HG02610 (cell line): ENCODE data around the gene FRMPD2.
"Not testable (repeated sequence)": the region's sequence is repeated elsewhere in the genome, so short reads cannot be mapped to it uniquely, and the experiment has no call there.

Experiments used
- ATAC-seq: cut with Tn5 transposase; IDR thresholded peaks from one replicate; pipeline ENCODE4 v1.9.1; 2021; ENCODE audit warnings: mild to moderate bottlenecking, moderate library complexity; ENCODE audit not compliant: unreplicated experiment

Gene FRMPD2

DNA sequence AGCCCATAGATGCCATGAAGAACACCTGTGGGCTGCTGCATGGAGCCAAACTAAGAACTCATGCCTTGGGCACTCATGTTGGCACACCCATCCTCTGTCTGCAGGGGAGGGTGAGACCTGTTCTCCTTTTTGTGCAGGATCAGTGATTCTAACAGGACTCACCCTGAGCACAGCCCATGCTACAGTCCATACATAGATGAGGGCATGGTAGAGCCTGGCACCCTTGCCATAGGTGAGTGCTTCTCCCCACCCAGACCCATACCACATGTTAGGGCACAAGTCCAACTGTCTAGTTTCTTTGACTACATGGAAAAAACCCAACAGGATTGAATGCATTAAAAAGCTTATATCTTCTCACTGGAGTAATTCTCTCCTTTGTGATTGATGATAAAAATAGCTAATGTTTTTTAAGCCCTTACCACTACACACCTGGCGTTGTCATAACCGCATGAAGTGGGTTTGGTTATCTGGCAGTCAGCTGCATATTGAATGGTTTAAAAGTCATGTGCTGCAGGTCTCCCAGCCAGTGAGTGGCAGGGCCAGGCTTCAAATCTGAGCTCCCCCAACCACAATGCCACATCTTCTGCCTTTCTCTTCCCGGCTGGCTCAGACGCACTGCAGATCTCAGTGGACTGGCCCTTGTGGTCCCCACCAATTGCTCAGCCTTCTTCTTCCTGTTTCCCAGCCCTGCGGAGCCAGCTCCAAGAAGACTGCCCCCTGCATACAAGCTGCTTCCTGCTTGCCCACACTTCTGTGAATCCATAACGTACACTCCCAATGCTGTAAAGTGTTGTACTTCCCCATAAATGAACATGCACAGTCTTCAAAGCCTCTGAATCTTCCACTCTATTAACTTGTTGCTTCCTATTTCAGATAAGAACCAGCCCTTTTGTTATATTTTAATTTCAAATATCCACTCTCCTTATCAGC, 120.0 kb downstream of the FRMPD2 start:
- not testable (repeated sequence) for ATAC-seq

DNA sequence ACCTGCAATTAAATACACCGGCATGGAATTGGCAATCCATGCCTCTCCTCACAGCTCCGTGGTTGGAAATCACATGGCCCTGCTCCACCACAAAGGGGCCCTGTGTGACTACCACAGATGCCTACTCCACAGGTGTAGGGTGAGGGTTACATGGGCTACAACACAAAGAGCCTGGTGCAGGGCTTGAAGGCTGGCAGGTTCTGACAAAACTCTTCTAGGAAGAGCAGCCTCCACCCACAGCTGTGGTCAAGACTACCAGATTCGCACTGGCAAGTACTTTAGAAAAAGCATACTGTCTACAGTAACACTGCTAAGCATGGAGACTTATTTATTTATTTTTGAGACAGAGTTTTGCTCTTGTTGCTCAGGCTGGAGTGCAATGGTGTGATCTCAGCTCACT, 126.9 kb downstream of the FRMPD2 start:
- not testable (repeated sequence) for ATAC-seq

DNA sequence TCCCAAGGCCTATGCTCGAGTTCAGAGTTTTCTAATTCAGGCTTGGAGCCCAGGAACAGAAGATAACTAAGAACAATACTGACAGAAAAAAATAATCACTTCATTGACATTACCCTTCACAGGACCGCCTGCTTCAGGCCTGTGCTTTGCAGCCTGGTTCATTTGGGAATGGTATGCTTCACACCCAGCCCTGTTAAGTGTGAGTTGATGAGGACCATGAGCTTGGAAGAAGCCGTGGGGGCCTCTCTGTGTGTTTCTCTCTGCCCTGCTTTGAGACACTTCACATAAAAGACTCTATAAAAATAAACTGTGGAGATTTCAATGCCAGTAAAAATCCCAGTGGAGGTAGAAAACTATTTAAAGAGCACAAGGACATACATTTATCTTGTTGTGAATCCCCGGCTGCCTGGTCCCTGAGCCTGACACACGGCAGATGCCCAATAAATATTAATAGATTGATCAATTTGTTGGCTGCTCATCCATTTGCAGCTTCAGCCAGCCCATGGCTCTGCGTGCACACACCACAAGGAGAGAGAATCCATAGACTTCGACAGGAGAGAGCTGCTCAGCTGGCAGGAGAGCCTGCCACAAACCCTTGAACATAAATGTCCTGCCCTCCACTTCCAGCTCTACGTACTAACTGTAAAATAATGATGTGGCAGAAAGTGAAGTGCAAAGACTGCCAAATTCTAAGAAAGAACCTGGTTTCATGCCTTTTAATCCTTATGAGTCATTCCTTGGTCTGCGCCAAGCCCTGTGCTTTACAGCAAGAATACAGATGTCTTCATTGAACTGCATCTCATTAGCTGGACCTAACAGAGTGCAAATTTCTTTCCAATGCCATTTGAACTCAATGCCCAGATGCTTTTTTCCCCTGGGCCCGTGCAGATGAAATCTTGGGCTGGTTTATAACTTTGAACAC, 130.5 kb downstream of the FRMPD2 start:
- not testable (repeated sequence) for ATAC-seq

DNA sequence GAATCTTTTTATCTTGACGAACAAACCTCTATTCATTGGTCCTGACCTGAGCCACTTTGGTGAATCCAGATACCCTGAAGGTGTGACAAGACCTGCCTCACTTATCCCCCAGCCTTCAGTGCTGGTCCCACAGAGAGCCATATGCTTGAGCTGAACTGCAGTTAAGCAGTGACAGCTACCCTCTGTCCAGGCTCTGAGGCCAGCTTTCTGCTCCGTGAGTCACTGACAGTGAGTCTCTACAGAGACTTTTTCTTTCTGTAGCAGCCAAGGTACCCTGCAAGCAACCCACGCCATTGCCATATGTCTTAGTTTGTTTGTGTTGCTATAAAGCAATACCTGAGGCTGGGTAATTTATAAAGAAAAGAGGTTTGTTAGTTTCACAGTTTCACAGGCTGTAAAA, 133.5 kb downstream of the FRMPD2 start:
- ATAC-seq: not testable (repeated sequence)

DNA sequence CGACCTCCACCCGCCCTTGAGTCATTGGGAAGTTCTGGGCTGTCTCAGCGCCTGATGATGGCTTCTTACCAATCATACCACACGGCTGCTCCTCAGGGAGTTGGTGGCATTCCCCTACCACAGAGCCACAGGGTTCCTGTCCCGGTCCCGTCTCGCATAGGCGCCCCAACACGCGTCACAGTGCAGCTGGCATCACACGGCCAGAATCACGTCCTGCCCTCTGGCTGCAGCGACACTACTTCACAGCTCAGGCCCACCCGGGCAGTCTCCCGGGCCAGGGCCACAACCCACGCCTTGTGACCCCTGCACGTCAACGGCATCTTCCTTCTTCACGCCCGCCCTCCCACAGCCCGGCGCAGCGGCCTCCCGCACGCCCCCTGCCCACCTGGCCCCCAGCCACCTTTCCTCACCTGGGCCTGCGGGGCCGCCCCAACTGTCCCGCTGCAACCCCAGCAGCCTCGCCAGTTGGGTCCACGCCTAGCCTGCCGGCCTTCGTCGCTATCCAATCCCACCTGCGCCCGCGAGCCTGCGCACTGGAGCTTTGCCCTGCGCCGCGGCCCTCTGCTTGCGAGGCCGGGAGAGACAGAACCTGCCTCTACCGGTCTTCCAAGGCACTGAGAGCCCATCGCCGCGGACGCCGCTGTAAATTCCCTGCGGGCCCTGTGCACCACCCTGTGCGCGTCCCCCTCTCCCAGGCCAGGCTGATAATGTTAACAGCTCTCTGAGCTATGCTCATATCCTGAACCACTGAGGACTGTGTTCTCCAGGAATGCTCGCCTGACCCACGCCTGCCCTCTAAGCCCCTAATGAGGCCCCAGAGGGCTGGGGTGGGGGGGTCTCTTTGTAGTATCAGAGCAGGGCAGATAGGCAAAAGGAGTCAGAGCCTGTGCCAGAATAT, 134.3 kb downstream of the FRMPD2 start:
- ATAC-seq: not testable (repeated sequence)

DNA sequence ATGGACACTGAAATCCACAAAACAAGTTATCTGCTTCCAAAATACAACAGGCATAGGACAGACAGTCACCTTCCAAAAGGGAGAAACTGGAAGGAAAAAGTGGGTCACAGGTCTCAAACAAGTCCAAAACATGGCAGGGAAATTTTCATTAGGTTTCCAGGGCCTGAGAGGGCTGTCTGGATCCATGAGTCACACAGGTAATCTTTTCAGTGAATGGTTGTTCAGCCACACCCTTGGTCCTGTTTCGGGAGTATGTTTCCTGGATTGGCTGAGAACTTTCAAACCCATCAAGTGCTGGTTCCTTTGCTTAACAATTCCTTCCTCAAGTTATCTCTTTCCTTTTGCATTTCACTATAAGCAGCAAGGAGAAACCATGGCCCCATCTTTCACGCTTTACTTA, 145.5 kb downstream of the FRMPD2 start:
- ATAC-seq: not testable (repeated sequence)

DNA sequence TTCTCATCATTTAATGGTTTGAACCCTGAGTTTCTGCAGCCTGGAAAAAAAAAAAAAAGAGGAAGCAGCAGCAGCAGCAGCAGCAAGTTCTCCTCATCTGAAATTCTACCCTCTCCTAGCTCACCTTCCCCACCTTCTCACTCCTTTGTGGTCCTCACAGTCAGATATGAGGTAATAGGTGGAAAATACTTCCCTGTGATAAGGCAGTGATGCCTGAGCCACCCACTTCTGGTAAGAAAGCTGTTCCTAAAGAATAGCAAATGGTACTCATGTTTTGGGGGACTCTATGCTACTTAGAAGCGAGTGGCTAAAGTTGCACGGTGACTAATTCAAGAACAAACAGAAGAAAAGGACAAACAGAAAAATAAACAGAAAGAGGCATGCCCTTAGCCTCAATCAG, 148.2 kb downstream of the FRMPD2 start:
- ATAC-seq: not testable (repeated sequence)

DNA sequence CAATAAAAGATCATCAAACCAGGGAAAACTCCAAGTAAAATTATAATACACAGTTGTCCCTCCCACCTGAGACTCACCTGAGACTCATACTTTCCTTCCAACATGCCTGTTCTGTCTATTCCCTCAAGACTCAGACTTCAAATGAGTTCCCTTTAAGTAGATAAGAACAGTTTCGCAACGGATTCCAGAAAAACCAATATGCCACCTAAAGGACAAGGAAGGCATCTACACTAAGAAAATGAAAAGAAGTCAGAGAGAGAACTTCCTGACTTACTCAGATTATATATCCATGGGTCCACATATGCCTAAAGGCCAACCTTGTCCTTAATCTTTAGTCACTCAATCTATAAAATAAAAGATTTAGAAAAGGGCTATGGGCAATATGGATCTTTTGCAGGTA, 148.9 kb downstream of the FRMPD2 start:
- ATAC-seq: not testable (repeated sequence)

DNA sequence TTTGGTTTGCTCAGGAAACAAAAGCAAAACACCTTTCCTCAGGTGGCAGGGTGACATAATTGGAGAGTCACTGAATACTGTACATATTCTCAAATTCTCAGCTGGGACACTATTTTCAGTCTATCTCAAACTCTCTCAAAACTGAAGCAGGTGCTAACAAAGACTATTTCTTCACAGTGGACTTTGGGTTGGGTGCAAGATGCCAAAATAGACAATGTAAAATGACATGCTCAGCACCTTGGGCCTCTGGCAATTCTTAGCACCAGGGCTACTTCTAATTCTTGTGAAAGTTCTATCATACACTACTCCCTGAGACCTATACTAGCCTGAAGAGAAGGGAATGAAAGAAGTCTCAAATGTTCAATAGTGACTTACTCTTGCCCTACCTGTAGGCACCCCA, 151.9 kb downstream of the FRMPD2 start:
- not testable (repeated sequence) for ATAC-seq

DNA sequence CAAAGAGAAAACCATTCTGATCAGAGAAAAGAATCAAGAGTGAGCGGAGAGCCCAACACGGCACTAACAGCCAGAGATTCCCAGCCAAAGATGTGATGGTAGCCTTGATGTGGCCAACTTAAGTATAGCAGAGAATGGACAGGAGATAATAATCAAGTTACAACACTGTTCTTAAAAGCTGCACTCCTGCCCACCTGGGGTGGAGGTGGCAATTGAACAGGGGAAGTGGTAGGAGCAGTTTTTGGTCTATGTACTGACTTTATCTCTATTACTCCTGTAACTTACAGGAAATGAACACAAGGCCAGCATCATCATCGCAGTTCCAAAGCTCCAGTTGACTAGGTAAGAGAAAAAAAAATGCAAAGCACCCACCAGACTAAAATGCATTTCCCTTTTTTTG, 164.2 kb downstream of the FRMPD2 start:
- not testable (repeated sequence) for ATAC-seq
